Measurements from ENCODE around the gene FAM193A.

- TF ChIP-seq REST (IDR thresholded peaks at IDR 0.05; ENCODE audit: insufficient read depth in 1 of 2, low read depth in 2 of 2, low read length in 2 of 2): no peak
- TF ChIP-seq POLR2AphosphoS5 (IDR thresholded peaks at IDR 0.05; ENCODE audit: low read depth, low read length): no peak
- TF ChIP-seq SIN3A (IDR thresholded peaks at IDR 0.05; ENCODE audit: borderline replicate concordance, insufficient read depth, low read length): no peak
- TF ChIP-seq FOXP2 (optimal IDR thresholded peaks at IDR 0.05; ENCODE audit: borderline replicate concordance, extremely low read depth, extremely low read length, insufficient read depth): no peak
These were observed 152.2 kb downstream of the FAM193A start for GRCh38 chr4:2688697-2689096.
